ENCODE data around the gene CACNA1D. TPM values are rescaled to one million over a fixed set of nuclear protein-coding genes. Genes with fewer than 3 reads are reported as not detected.

The CACNA1D gene
- total RNA-seq, 1 donor from 2014 or later, result 47.2 TPM

- H3K4me3 ChIP-seq, result no peak overlapping the region
- H3K9me3 ChIP-seq, result no peaks in the 10 kb centered on the region
- H3K27ac ChIP-seq, result no peak overlapping the region
- no peak for TF ChIP-seq CTCF (IDR thresholded peaks at IDR 0.05)
- H3K27me3 ChIP-seq, result no peaks in the 10 kb centered on the region
- no peak for DNase-seq
- intact Hi-C loops (cut with DNase I), result no loop called here
- no peaks in the 10 kb centered on the region for H3K4me1 ChIP-seq
- no peak for ATAC-seq
- peaks cover 21% of the 10 kb centered on the region for H3K36me3 ChIP-seq
Measured at GRCh38 chr3:53815651-53816050, 321.2 kb downstream of the CACNA1D start.

GRCh38 chr3:53816425-53816824 is 322.0 kb downstream of the CACNA1D start:
- DNase-seq (no peak), ATAC-seq (no peak)
- no peak overlapping the region for H3K27ac ChIP-seq
- no peaks in the 10 kb centered on the region for H3K27me3 ChIP-seq
- H3K36me3 ChIP-seq, result peaks cover 21% of the 10 kb centered on the region
- H3K4me1 ChIP-seq, result no peaks in the 10 kb centered on the region
- no peaks in the 10 kb centered on the region for H3K9me3 ChIP-seq
- TF ChIP-seq CTCF (IDR thresholded peaks at IDR 0.05), result no peak
- intact Hi-C loops (cut with DNase I), result no loop called here
- H3K4me3 ChIP-seq, result no peak overlapping the region

- no peak overlapping the region for H3K27ac ChIP-seq
- H3K4me3 ChIP-seq, result no peak overlapping the region
- no peaks in the 10 kb centered on the region for H3K9me3 ChIP-seq
- intact Hi-C loops (cut with DNase I), result no loop called here
- ATAC-seq, result no peak
- no peaks in the 10 kb centered on the region for H3K4me1 ChIP-seq
- DNase-seq, result peak; percentile 52
- H3K27me3 ChIP-seq, result no peaks in the 10 kb centered on the region
- TF ChIP-seq CTCF (IDR thresholded peaks at IDR 0.05), result no peak
- H3K36me3 ChIP-seq, result peaks cover 21% of the 10 kb centered on the region
Measured at GRCh38 chr3:53817211-53817610, 322.8 kb downstream of the CACNA1D start.

GRCh38 chr3:53817809-53818208 is 323.4 kb downstream of the CACNA1D start:
- DNase-seq (peak; percentile 49), ATAC-seq (no peak)
- Histone ChIP-seq H3K4me1 (no peaks in the 10 kb centered on the region), H3K27me3 (no peaks in the 10 kb centered on the region), H3K36me3 (peaks cover 21% of the 10 kb centered on the region), H3K4me3 (no peak overlapping the region), H3K27ac (no peak overlapping the region), H3K9me3 (no peaks in the 10 kb centered on the region)
- TF ChIP-seq CTCF (IDR thresholded peaks at IDR 0.05), result no peak
- intact Hi-C loops (cut with DNase I), result no loop called here

GRCh38 chr3:53818221-53819162 is 324.1 kb downstream of the CACNA1D start:
- intact Hi-C loops (cut with DNase I), result no loop called here
- H3K27ac ChIP-seq, result no peak overlapping the region
- no peaks in the 10 kb centered on the region for H3K9me3 ChIP-seq
- DNase-seq, result peak; percentile 40
- TF ChIP-seq CTCF (IDR thresholded peaks at IDR 0.05), result no peak
- no peaks in the 10 kb centered on the region for H3K27me3 ChIP-seq
- no peak overlapping the region for H3K4me3 ChIP-seq
- H3K36me3 ChIP-seq, result peaks cover 21% of the 10 kb centered on the region
- no peaks in the 10 kb centered on the region for H3K4me1 ChIP-seq
- no peak for ATAC-seq

Data from upper lobe of right lung (tissue), 1 donor.